ENCODE results near the gene ZNF398.
A peak's percentile ranks its signal among the peaks of the same experiment; 100 is the strongest.
"Not testable (repeated sequence)": the region's sequence is repeated elsewhere in the genome, so short reads cannot be mapped to it uniquely, and the experiment has no call there.

Gene ZNF398

GRCh38 chr7:149197675-149198074 lies 50.4 kb downstream of the ZNF398 start:
- no peak for DNase-seq (ENCODE audit: low spot score)

GRCh38 chr7:149198161-149198816 lies 51.0 kb downstream of the ZNF398 start:
- no peak for DNase-seq (ENCODE audit: low spot score)

GRCh38 chr7:149199234-149199995 lies 52.2 kb downstream of the ZNF398 start:
- DNase-seq (ENCODE audit: low spot score) = no peak

- peak; percentile 43 for DNase-seq (ENCODE audit: low spot score)
Measured at GRCh38 chr7:149202831-149203231, 55.6 kb downstream of the ZNF398 start.

- DNase-seq (ENCODE audit: low spot score) = no peak
Measured at GRCh38 chr7:149205690-149206381, 58.6 kb downstream of the ZNF398 start.

- DNase-seq (ENCODE audit: low spot score) = no peak
Measured at GRCh38 chr7:149207324-149208035, 60.2 kb downstream of the ZNF398 start.

- DNase-seq (ENCODE audit: low spot score) = peak; percentile 75
Measured at GRCh38 chr7:149209518-149210269, 62.4 kb downstream of the ZNF398 start.

GRCh38 chr7:149210551-149210950 lies 63.3 kb downstream of the ZNF398 start:
- no peak for DNase-seq (ENCODE audit: low spot score)

GRCh38 chr7:149214020-149214720 lies 66.9 kb downstream of the ZNF398 start:
- no peak for DNase-seq (ENCODE audit: low spot score)

- no peak for DNase-seq (ENCODE audit: low spot score)
Measured at GRCh38 chr7:149216402-149216801, 69.1 kb downstream of the ZNF398 start.

GRCh38 chr7:149217570-149217969 lies 70.3 kb downstream of the ZNF398 start:
- no peak for DNase-seq (ENCODE audit: low spot score)

- DNase-seq (ENCODE audit: low spot score) = no peak
Measured at GRCh38 chr7:149218469-149219420, 71.5 kb downstream of the ZNF398 start.

- DNase-seq (ENCODE audit: low spot score) = peak; percentile 52
Measured at GRCh38 chr7:149220534-149220933, 73.3 kb downstream of the ZNF398 start.

- no peak for DNase-seq (ENCODE audit: low spot score)
Measured at GRCh38 chr7:149223176-149223575, 75.9 kb downstream of the ZNF398 start.

- DNase-seq (ENCODE audit: low spot score) = no peak
Measured at GRCh38 chr7:149223761-149224160, 76.5 kb downstream of the ZNF398 start.

GRCh38 chr7:149224352-149224751 lies 77.1 kb downstream of the ZNF398 start:
- DNase-seq (ENCODE audit: low spot score) = no peak

- no peak for DNase-seq (ENCODE audit: low spot score)
Measured at GRCh38 chr7:149225106-149225505, 77.9 kb downstream of the ZNF398 start.

- no peak for DNase-seq (ENCODE audit: low spot score)
Measured at GRCh38 chr7:149225656-149226055, 78.4 kb downstream of the ZNF398 start.

- not testable (repeated sequence) for DNase-seq (ENCODE audit: low spot score)
Measured at GRCh38 chr7:149226366-149226765, 79.1 kb downstream of the ZNF398 start.
